HL-60 (cell line): Measurements from ENCODE around the gene RNH1.
A peak's percentile ranks its signal among the peaks of the same experiment; 100 is the strongest.

ENCODE experiments used
- DNase-seq, 2 experiments: peaks; one replicate each; pipeline ENCODE4 v3.0.0-alpha.2; 2010 to 2020; ENCODE audit warnings: low read depth in 1 of 2, low spot score in 1 of 2
- H3K27ac ChIP-seq: fragments of 250-450 bp; sonication (Bioruptor Pico); replicated peaks from 2 replicates; pipeline ENCODE4 v1.5.1; 2020; ENCODE audit warnings: mild to moderate bottlenecking, moderate library complexity
- H3K27me3 ChIP-seq: fragments of 250-450 bp; sonication (Bioruptor Pico); 2 replicates; pipeline ENCODE4 v1.5.1; 2021; ENCODE audit warnings: mild to moderate bottlenecking, moderate library complexity; ENCODE audit not compliant: insufficient read depth, poor library complexity, severe bottlenecking
- H3K4me3 ChIP-seq: replicated peaks from 2 replicates; pipeline ENCODE4 v1.5.1; 2011; ENCODE audit warnings: mild to moderate bottlenecking, control low read depth, low read length; ENCODE audit not compliant: insufficient read depth
- GABPA ChIP-seq: IDR thresholded peaks from 2 replicates; pipeline ENCODE4 v1.6.1; 2012; ENCODE audit warnings: low read depth
- POLR2AphosphoS5 ChIP-seq: IDR thresholded peaks from 2 replicates; pipeline ENCODE4 v1.6.1; 2012; ENCODE audit warnings: low read depth
- SPI1 ChIP-seq: IDR thresholded peaks from 2 replicates; pipeline ENCODE4 v1.6.1; 2012; ENCODE audit warnings: low read depth, mild to moderate bottlenecking, borderline replicate concordance
- long read RNA-seq: library from polyadenylated mRNA; unstranded; transcript quantifications from one replicate; pipeline ENCODE4 v2.0.0, GENCODE V29; 2020
- TF ChIP-seq, protein P1 (sequence below): IDR thresholded peaks from one replicate; pipeline ENCODE4 v1.5.1; 2011; ENCODE audit warnings: low read length, control low read depth, inconsistent platforms; ENCODE audit not compliant: insufficient read depth
- TF ChIP-seq, protein P2 (sequence below): IDR thresholded peaks from 2 replicates; pipeline ENCODE4 v1.6.1; 2012; ENCODE audit warnings: low read depth; ENCODE audit not compliant: insufficient replicate concordance

RNH1 gene
- long read RNA-seq, transcript RNH1-206 (10 exons, 1,725 nt), result minor isoform, 106 of 782 reads
- long read RNA-seq, transcript RNH1-203 (10 exons, 1,722 nt), result major isoform, 147 of 782 reads
- long read RNA-seq, transcript RNH1-204 (10 exons, 1,864 nt), result minor isoform, 37 of 782 reads
- long read RNA-seq, transcript RNH1-202 (10 exons, 1,791 nt), result minor isoform, 109 of 782 reads
- long read RNA-seq, partial matches to known transcripts, result 199 of 782 reads
- long read RNA-seq, other reads (novel, unspliced or antisense), result 153 of 782 reads

DNA sequence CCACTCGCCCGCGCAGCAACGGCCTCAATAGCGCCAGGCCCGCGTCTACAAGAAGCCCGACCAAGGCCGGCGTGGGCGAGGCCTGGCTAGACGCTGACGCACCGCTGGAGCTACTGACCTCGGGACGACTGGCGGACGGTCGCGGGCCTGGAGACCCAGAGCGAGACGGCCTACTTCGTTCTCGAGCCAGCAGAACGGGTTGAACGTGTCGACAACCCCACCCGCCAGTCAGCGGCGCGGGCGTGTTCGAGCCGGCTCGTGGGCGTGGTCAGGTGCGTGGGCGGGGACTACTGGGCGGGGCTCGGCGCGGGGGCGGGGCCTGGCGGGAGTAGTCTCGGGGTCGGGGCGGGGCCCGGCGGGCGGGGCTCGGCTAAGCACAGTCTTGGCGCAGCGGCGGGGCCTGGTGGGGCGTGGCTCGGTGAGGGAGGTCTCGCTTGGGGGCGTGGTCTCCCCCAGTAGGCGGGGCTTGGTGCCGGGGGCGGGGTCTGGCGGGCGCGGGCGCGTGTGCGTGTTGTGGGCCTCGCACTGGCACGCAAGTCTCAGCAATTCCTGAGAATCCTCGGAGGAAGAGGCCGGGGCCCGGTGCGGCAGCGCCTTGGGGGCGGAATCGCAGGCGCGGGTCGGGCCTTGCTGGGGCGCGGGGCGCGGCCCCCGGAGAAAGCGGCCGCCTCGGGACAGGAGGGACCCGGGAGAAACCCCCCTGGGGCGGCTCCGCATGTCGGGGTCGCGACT lies at the start of gene RNH1:
Gene RNH1 (minus strand): TSS at position 248 of the 732 bp plus-strand sequence. CDS start 5,080 bp downstream, outside the sequence.
- H3K4me3 ChIP-seq, result peak within 1 kb of the TSS; percentile 67
- H3K27ac ChIP-seq, result peak within 1 kb of the TSS; percentile 100
- peak; percentile 90 to 97 for DNase-seq
- H3K27me3 ChIP-seq, result no peaks in the 10 kb centered on the region
- TF ChIP-seq, protein P1, sequence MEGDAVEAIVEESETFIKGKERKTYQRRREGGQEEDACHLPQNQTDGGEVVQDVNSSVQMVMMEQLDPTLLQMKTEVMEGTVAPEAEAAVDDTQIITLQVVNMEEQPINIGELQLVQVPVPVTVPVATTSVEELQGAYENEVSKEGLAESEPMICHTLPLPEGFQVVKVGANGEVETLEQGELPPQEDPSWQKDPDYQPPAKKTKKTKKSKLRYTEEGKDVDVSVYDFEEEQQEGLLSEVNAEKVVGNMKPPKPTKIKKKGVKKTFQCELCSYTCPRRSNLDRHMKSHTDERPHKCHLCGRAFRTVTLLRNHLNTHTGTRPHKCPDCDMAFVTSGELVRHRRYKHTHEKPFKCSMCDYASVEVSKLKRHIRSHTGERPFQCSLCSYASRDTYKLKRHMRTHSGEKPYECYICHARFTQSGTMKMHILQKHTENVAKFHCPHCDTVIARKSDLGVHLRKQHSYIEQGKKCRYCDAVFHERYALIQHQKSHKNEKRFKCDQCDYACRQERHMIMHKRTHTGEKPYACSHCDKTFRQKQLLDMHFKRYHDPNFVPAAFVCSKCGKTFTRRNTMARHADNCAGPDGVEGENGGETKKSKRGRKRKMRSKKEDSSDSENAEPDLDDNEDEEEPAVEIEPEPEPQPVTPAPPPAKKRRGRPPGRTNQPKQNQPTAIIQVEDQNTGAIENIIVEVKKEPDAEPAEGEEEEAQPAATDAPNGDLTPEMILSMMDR, result no peak
- no peak for TF ChIP-seq POLR2AphosphoS5
- TF ChIP-seq, protein P2, sequence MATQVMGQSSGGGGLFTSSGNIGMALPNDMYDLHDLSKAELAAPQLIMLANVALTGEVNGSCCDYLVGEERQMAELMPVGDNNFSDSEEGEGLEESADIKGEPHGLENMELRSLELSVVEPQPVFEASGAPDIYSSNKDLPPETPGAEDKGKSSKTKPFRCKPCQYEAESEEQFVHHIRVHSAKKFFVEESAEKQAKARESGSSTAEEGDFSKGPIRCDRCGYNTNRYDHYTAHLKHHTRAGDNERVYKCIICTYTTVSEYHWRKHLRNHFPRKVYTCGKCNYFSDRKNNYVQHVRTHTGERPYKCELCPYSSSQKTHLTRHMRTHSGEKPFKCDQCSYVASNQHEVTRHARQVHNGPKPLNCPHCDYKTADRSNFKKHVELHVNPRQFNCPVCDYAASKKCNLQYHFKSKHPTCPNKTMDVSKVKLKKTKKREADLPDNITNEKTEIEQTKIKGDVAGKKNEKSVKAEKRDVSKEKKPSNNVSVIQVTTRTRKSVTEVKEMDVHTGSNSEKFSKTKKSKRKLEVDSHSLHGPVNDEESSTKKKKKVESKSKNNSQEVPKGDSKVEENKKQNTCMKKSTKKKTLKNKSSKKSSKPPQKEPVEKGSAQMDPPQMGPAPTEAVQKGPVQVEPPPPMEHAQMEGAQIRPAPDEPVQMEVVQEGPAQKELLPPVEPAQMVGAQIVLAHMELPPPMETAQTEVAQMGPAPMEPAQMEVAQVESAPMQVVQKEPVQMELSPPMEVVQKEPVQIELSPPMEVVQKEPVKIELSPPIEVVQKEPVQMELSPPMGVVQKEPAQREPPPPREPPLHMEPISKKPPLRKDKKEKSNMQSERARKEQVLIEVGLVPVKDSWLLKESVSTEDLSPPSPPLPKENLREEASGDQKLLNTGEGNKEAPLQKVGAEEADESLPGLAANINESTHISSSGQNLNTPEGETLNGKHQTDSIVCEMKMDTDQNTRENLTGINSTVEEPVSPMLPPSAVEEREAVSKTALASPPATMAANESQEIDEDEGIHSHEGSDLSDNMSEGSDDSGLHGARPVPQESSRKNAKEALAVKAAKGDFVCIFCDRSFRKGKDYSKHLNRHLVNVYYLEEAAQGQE, result no peak
- no peak for TF ChIP-seq GABPA
- no peak for TF ChIP-seq SPI1

DNA sequence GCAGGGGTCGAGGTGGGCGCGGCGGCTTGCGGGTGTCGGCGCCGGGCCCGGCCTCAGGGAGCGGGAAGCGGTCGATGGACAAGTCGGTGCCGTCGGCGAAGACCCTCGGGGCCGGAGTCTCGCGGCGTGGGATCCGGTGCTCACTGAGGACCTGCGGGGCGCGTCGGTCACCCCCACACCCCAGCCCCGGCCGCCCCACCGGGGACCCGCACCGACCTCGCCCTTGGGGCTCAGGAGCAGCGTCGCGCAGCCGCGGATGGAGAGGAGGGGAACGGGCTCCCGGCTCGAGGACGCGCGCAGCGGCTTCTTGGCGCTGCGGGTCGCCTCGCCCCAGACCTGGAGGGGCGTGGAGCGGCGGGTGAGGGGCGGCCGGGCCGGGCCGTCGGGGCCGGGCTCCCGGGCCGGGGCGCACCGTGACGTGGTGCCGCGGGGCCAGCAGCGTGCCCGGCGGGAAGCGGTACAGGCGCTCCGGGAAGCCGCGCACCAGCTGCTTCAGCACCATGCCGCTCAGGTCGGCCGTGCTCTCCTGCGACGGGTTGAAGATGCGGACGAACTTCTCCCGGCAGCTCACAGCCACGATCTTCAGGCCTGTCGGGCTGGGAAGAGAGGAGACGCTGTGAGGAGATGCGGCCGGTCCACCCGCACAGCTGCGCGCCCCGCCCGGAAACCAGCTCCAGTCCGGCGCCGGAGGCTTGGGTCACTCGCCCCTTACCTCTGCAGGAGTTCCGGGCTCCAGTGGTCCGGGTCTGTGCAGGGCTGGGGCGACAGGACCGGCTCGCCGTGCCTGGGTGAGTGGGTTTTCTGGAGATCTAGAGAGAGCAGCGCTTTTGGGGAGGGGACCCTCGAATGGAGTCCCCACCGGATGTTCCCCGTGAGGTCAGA lies 49.0 kb upstream of the RNH1 start:
- peak in 1 of 2 experiments; percentile 40 for DNase-seq
- TF ChIP-seq, protein P1, result no peak
- TF ChIP-seq POLR2AphosphoS5 (no peak), SPI1 (no peak), GABPA (no peak)
- TF ChIP-seq, protein P2, result no peak
- Histone ChIP-seq H3K4me3 (no peak overlapping the region), H3K27ac (no peak overlapping the region), H3K27me3 (peaks cover 30% of the 10 kb centered on the region)

DNA sequence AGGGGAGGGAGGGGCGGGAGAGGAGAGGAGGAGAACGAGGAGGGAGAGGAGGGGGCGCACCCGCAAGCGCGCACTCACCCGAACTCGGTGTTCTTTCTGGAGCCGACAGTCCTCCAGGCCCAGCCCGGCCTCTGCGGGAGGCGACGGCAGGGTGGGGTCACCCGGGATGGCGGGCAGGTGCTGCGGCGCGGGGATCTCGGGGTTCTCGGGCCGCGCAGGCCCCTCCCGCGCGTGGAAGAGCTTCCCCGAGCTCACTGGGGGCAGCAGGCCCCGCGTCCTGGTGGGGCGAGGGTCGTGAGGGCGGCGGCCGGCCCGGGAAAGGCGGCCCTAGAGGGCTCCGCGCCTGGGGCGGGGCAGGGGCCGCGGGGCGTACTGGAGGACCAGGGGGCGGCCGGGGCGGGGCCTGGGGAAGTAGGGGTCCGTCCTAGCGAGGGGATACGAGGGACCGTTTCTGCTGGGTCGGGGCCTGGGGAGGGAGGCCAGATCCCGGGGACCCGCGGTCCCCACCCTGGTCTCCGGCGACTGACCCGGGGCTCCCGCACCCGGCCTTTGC lies 48.3 kb upstream of the RNH1 start:
- no peak for DNase-seq
- TF ChIP-seq GABPA (no peak), SPI1 (no peak), POLR2AphosphoS5 (no peak)
- TF ChIP-seq, protein P2, result no peak
- TF ChIP-seq, protein P1, result no peak
- Histone ChIP-seq H3K27me3 (peaks cover 30% of the 10 kb centered on the region), H3K4me3 (peak overlapping the region; percentile 30), H3K27ac (no peak overlapping the region)
